ENCODE data around the gene COL2A1.
"Not testable (repeated sequence)": the region's sequence is repeated elsewhere in the genome, so short reads cannot be mapped to it uniquely, and the experiment has no call there.

COL2A1 gene

DNA sequence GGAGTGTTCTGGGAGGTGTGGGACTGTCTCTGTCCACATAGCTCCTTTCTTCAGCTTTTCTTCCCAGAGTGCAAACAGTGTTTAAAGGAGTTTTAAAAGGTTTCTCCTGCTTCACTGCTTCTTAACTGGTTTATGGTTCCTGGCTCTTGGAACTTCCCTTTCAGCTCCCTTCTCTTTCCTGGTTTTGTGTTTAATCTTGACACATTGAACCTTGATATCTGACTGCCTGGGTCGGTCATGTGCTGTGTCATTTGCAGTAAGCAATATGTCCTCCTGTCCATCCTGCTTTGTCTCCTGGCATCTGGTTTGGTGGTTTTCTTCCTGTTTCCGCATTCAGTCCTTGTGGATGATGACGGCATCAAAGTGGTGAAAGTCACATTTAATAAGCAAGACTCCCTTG, 38.7 kb downstream of the COL2A1 start:
- TF ChIP-seq, protein P1, sequence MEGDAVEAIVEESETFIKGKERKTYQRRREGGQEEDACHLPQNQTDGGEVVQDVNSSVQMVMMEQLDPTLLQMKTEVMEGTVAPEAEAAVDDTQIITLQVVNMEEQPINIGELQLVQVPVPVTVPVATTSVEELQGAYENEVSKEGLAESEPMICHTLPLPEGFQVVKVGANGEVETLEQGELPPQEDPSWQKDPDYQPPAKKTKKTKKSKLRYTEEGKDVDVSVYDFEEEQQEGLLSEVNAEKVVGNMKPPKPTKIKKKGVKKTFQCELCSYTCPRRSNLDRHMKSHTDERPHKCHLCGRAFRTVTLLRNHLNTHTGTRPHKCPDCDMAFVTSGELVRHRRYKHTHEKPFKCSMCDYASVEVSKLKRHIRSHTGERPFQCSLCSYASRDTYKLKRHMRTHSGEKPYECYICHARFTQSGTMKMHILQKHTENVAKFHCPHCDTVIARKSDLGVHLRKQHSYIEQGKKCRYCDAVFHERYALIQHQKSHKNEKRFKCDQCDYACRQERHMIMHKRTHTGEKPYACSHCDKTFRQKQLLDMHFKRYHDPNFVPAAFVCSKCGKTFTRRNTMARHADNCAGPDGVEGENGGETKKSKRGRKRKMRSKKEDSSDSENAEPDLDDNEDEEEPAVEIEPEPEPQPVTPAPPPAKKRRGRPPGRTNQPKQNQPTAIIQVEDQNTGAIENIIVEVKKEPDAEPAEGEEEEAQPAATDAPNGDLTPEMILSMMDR (IDR thresholded peaks at IDR 0.05; ENCODE audit: low read depth, low read length), result no peak
- no peak overlapping the region for H3K4me3 ChIP-seq (replicated peaks in 1 of 2; ENCODE audit: low read depth in 2 of 2, low read length in 2 of 2)
- DNase-seq (ENCODE audit: low read depth in 2 of 2), result no peak

DNA sequence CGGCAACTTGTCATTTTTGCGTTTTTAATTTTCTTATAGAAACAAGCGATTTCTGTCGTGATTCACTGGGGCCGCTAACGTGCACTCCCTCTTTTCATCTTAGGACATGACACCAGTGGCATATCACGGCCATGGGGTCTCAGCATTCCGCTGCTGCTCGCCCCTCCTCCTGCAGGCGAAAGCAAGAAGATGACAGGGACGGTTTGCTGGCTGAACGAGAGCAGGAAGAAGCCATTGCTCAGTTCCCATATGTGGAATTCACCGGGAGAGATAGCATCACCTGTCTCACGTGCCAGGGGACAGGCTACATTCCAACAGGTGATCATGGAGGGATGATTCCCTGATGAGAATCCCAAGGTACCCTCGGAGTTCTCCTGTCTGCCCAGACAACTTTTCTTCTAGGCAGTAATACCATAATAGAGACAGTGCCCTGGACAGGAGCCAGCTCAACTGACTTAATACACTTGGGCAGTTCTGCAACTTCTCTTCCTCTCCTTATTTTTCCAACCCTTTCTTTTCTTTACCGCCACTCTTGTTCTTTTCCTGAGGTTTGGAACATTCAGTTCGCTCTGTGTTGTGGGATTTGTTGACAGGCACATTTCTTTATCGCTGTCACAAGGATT, 40.1 kb downstream of the COL2A1 start:
- no peak for DNase-seq (ENCODE audit: low read depth in 2 of 2)
- TF ChIP-seq, protein P1 (IDR thresholded peaks at IDR 0.05; ENCODE audit: low read depth, low read length), result no peak
- H3K4me3 ChIP-seq (replicated peaks in 1 of 2; ENCODE audit: low read depth in 2 of 2, low read length in 2 of 2), result peak overlapping the region; percentile 86 to 93

DNA sequence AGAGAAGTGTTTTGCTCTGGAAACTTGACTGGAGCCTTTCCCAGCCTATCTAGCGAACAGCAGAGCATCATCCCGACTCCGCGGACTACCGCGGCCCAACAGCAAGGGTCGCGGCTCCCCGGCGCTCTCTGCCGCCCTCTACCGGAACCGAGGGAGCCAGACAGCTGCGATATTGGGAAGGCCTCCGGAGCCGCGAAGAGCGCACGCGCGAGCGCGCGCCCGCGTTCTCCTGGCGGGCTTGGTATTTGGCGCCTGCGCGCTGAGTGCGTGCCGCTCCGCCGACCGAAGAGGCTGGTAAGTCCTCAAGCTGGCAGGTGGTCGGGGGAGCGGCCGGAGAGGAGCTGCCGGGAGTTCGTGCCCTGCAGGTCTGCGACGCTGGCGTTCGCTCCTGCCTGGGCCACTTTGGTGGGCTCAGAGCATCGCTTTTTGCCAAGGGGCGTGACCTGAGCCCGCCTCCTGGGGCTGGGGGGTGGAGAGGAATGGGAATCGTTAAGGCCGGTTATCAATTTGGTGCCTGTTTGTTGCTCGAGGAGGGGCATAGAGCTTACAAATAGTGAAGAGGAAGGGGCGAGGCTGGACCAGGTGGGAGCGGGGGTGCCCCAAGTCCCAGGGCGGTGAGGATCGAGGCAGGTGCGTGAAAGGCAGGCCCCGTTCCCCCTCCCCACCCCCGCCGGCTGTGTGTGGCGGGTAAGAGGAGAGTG, 40.8 kb downstream of the COL2A1 start, which contains the start of gene TMEM106C:
Gene TMEM106C (plus strand): TSS at position 257 of the 701 bp plus-strand sequence. CDS start 641 bp downstream, outside the sequence.
- TF ChIP-seq, protein P1 (IDR thresholded peaks at IDR 0.05; ENCODE audit: low read depth, low read length), result peak; percentile 99
- peak; percentile 89 to 92 for DNase-seq (ENCODE audit: low read depth in 2 of 2)
- peak within 1 kb of the TSS; percentile 86 to 93 for H3K4me3 ChIP-seq (replicated peaks in 1 of 2; ENCODE audit: low read depth in 2 of 2, low read length in 2 of 2)

DNA sequence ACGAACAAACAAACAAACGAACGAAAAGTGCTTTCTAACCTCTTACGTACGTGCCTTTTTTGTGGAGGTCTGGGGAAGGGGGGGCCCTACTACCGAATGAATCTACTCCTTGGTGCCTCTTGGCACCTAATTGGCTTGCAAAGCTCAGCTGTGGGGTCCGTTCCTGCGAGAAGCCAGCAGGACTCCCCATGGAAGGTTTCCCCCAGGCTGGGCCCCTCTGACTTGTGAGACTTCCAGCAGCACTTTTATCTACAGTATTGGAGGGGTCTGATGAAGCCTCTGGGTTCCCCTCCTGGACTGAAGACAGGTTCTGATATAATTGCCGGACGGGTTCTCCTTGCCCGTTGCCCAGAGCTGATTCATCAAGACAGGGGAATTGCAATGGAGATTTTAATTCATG, 42.1 kb downstream of the COL2A1 start:
- DNase-seq (ENCODE audit: low read depth in 2 of 2), result no peak
- no peak overlapping the region for H3K4me3 ChIP-seq (replicated peaks in 1 of 2; ENCODE audit: low read depth in 2 of 2, low read length in 2 of 2)
- TF ChIP-seq, protein P1 (IDR thresholded peaks at IDR 0.05; ENCODE audit: low read depth, low read length), result no peak

DNA sequence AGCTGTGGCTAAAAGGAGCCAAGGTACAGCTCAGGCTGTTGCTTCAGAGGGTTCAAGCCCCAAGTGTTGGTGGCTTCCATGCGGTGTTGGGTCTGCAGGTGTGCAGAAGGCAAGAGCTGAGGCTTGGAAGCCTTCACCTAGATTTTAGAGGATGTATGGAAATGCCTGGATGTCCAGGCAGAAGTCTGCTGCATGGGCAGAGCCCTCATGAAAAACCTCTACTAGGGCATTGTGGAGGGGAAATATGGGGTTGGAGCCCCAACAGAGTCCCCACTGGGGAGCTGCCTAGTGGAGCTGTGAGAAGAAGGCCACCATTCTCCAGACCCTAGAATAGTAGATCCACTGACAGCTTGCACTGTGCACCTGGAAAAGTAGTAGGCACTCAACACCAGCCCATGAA, 46.6 kb downstream of the COL2A1 start:
- DNase-seq (ENCODE audit: low read depth in 2 of 2); H3K4me3 ChIP-seq (replicated peaks in 1 of 2; ENCODE audit: low read depth in 2 of 2, low read length in 2 of 2): not testable (repeated sequence)

DNA sequence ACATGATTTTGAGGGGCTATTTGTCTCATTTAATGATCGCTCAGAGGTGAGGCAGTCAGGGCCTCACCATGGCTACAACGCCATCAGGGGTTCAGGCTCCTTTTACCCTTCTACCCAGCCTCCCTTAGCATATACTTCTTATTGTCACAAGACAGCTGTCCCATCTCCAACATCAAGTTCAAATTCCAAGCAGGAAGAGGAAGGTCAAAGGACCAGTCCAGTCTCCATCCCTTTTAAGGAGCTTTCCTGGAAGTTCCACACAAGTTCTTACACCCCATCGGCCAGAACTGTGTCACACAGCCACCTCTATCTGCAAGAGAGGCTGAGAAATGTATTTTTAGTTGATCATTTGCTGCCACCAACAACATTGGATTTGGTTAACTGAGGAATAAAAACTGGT, 49.2 kb downstream of the COL2A1 start:
- TF ChIP-seq, protein P1 (IDR thresholded peaks at IDR 0.05; ENCODE audit: low read depth, low read length), result no peak
- no peak for DNase-seq (ENCODE audit: low read depth in 2 of 2)
- H3K4me3 ChIP-seq (replicated peaks in 1 of 2; ENCODE audit: low read depth in 2 of 2, low read length in 2 of 2), result no peak overlapping the region

DNA sequence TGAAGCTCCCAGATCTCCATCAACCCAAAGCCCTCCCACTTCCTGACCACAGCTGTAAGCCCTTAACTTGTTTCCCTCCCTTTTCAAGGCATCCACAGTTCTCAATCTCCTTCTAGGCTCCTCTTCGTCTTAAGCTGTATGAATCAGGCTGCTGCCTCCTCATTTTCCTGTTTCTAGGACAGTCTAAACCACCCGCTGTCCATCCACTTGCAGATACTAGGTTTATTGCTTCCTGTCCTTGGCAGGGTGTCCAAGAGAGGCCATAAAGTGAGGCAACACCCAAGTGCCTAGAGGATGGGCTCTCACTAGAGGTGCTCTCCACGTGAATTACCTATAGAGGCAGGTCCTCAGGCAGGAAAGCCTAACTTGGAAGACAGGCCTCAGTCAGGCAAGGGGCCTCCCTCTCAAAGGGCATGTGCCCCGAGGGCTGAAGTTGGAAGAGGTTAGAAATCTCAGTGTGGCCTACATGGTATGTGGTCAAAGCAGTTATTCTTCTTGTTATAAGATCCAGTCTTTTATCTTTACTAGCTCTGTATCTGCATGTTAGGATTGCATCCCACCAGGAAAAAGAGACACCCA, 49.7 kb downstream of the COL2A1 start:
- no peak overlapping the region for H3K4me3 ChIP-seq (replicated peaks in 1 of 2; ENCODE audit: low read depth in 2 of 2, low read length in 2 of 2)
- no peak for DNase-seq (ENCODE audit: low read depth in 2 of 2)
- TF ChIP-seq, protein P1 (IDR thresholded peaks at IDR 0.05; ENCODE audit: low read depth, low read length), result no peak
